HG03342 (cell line): Measurements from ENCODE around the gene PREP.
"Not testable (repeated sequence)": the region's sequence is repeated elsewhere in the genome, so short reads cannot be mapped to it uniquely, and the experiment has no call there.

Experiments
- ATAC-seq: cut with Tn5 transposase; IDR thresholded peaks from one replicate; pipeline ENCODE4 v1.9.1; 2021; ENCODE audit warnings: mild to moderate bottlenecking, moderate library complexity; ENCODE audit not compliant: unreplicated experiment

PREP gene

GRCh38 chr6:105346052-105346451, 56.8 kb downstream of the PREP start:
- ATAC-seq = no peak

GRCh38 chr6:105345506-105345905, 57.4 kb downstream of the PREP start:
- no peak for ATAC-seq

- no peak for ATAC-seq
These were observed 58.0 kb downstream of the PREP start for GRCh38 chr6:105344881-105345370.

GRCh38 chr6:105338350-105338983, 64.4 kb downstream of the PREP start:
- ATAC-seq = not testable (repeated sequence)

- ATAC-seq = no peak
These were observed 65.9 kb downstream of the PREP start for GRCh38 chr6:105336986-105337385.

- ATAC-seq = no peak
These were observed 70.3 kb downstream of the PREP start for GRCh38 chr6:105332576-105332975.

GRCh38 chr6:105331927-105332326, 71.0 kb downstream of the PREP start:
- ATAC-seq = no peak

- no peak for ATAC-seq
These were observed 72.0 kb downstream of the PREP start for GRCh38 chr6:105330913-105331312.

GRCh38 chr6:105330364-105330763, 72.5 kb downstream of the PREP start:
- ATAC-seq = no peak

- ATAC-seq = no peak
These were observed 75.8 kb downstream of the PREP start for GRCh38 chr6:105326833-105327770.

- ATAC-seq = no peak
These were observed 76.7 kb downstream of the PREP start for GRCh38 chr6:105326216-105326615.

- ATAC-seq = no peak
These were observed 78.4 kb downstream of the PREP start for GRCh38 chr6:105324386-105324950.

GRCh38 chr6:105322499-105323225, 80.2 kb downstream of the PREP start:
- no peak for ATAC-seq

GRCh38 chr6:105321728-105322127, 81.2 kb downstream of the PREP start:
- ATAC-seq = no peak

- ATAC-seq = no peak
These were observed 81.7 kb downstream of the PREP start for GRCh38 chr6:105321207-105321606.

- ATAC-seq = no peak
These were observed 82.1 kb downstream of the PREP start for GRCh38 chr6:105320765-105321164.

- no peak for ATAC-seq
These were observed 82.6 kb downstream of the PREP start for GRCh38 chr6:105320271-105320670.

GRCh38 chr6:105319331-105319730, 83.6 kb downstream of the PREP start:
- ATAC-seq = no peak

GRCh38 chr6:105318660-105319059, 84.2 kb downstream of the PREP start:
- no peak for ATAC-seq

- ATAC-seq = no peak
These were observed 85.0 kb downstream of the PREP start for GRCh38 chr6:105317607-105318533.
